Dermis microvascular lymphatic vessel endothelial cell (primary cell): ENCODE results near the gene SMOC2. TPM values are rescaled to one million over a fixed set of nuclear protein-coding genes. Genes with fewer than 3 reads are reported as not detected.
"Not testable (repeated sequence)": the region's sequence is repeated elsewhere in the genome, so short reads cannot be mapped to it uniquely, and the experiment has no call there.

Experiments
- DNase-seq, 2 donors: peaks; one replicate each; pipeline versions ENCODE4 v3.0.0 to v3.0.0-alpha.2; 2010; ENCODE audit warnings: low read depth in 2 of 2
- total RNA-seq: library from RNA; depleted of rRNA; stranded (reverse); fragments of >200 nt; gene quantifications from 2 replicates; pipeline ENCODE4 v1.2.1, GENCODE V29; 2014

Gene SMOC2
- total RNA-seq, 1 donor from 2014 or later: not detected

GRCh38 chr6:168705271-168705670 lies 264.3 kb downstream of the SMOC2 start:
- DNase-seq: not testable (repeated sequence)

- DNase-seq: no peak
Observed at GRCh38 chr6:168706471-168707177, 265.6 kb downstream of the SMOC2 start.

- DNase-seq: no peak
Observed at GRCh38 chr6:168708526-168708925, 267.5 kb downstream of the SMOC2 start.

GRCh38 chr6:168708984-168709383 lies 268.0 kb downstream of the SMOC2 start:
- no peak for DNase-seq

- DNase-seq: no peak
Observed at GRCh38 chr6:168709390-168709789, 268.4 kb downstream of the SMOC2 start.

- DNase-seq: no peak
Observed at GRCh38 chr6:168709991-168710390, 269.0 kb downstream of the SMOC2 start.

- DNase-seq: no peak
Observed at GRCh38 chr6:168711049-168711640, 270.2 kb downstream of the SMOC2 start.

GRCh38 chr6:168711666-168712300 lies 270.8 kb downstream of the SMOC2 start:
- no peak for DNase-seq

GRCh38 chr6:168712993-168713392 lies 272.0 kb downstream of the SMOC2 start:
- no peak for DNase-seq

GRCh38 chr6:168713839-168714238 lies 272.9 kb downstream of the SMOC2 start:
- no peak for DNase-seq

GRCh38 chr6:168714547-168715260 lies 273.7 kb downstream of the SMOC2 start:
- no peak for DNase-seq

- DNase-seq: no peak
Observed at GRCh38 chr6:168715643-168716481, 274.9 kb downstream of the SMOC2 start.

- DNase-seq: no peak
Observed at GRCh38 chr6:168716581-168716980, 275.6 kb downstream of the SMOC2 start.

- DNase-seq: no peak
Observed at GRCh38 chr6:168717491-168717890, 276.5 kb downstream of the SMOC2 start.

Other genes with a start within 250 kb of the SMOC2 start
- gene DACT2, start 121.4 kb upstream of the SMOC2 start, total RNA-seq: not detected in 2 replicates